ENCODE results near the gene MED22.

DNA sequence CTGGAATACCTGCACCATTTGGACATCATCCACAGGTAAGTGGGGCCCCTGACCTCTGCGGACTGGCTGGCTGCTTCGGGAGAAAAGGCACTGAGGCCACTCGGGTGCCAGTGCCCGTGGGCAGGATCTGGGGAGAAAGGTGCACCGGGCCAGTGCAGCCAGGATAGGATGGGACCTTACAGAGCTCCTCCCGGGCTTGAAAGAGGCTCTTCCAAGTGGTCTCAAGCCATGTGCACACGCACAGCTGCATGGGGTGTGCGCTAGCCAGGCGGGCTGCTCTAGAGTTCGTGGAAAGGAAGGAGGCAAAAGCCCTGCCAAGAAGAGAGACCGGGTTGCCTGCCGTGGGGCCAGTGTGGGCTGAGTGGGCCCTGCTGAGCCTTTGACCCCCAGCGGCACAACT lies 41.6 kb upstream of the MED22 start:
- TF ChIP-seq POLR2AphosphoS5 (IDR thresholded peaks at IDR 0.05) (no peak), POLR2A (IDR thresholded peaks at IDR 0.05) (no peak)
- TF ChIP-seq, protein P1, sequence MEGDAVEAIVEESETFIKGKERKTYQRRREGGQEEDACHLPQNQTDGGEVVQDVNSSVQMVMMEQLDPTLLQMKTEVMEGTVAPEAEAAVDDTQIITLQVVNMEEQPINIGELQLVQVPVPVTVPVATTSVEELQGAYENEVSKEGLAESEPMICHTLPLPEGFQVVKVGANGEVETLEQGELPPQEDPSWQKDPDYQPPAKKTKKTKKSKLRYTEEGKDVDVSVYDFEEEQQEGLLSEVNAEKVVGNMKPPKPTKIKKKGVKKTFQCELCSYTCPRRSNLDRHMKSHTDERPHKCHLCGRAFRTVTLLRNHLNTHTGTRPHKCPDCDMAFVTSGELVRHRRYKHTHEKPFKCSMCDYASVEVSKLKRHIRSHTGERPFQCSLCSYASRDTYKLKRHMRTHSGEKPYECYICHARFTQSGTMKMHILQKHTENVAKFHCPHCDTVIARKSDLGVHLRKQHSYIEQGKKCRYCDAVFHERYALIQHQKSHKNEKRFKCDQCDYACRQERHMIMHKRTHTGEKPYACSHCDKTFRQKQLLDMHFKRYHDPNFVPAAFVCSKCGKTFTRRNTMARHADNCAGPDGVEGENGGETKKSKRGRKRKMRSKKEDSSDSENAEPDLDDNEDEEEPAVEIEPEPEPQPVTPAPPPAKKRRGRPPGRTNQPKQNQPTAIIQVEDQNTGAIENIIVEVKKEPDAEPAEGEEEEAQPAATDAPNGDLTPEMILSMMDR (IDR thresholded peaks at IDR 0.05 in 8 of 11, conservative IDR thresholded peaks at IDR 0.05 in 3 of 11): no peak

Data from spleen (tissue), 7 donors.